ENCODE data around the gene MDFIC.

Gene MDFIC

GRCh38 chr7:114957444-114957843, 35.5 kb downstream of the MDFIC start:
- DNase-seq = no peak

GRCh38 chr7:114959931-114960330, 38.0 kb downstream of the MDFIC start:
- no peak for DNase-seq

- DNase-seq = no peak
These were observed 40.5 kb downstream of the MDFIC start for GRCh38 chr7:114962441-114962840.

- no peak for DNase-seq
These were observed 44.3 kb downstream of the MDFIC start for GRCh38 chr7:114966156-114966555.

GRCh38 chr7:114969096-114969495, 47.2 kb downstream of the MDFIC start:
- no peak for DNase-seq

- DNase-seq = no peak
These were observed 48.4 kb downstream of the MDFIC start for GRCh38 chr7:114970308-114970707.

GRCh38 chr7:114970732-114971131, 48.8 kb downstream of the MDFIC start:
- DNase-seq = no peak

- DNase-seq = no peak
These were observed 50.7 kb downstream of the MDFIC start for GRCh38 chr7:114972567-114972966.

- no peak for DNase-seq
These were observed 51.3 kb downstream of the MDFIC start for GRCh38 chr7:114973147-114973546.

- DNase-seq = no peak
These were observed 53.5 kb downstream of the MDFIC start for GRCh38 chr7:114975401-114975800.

- no peak for DNase-seq
These were observed 54.8 kb downstream of the MDFIC start for GRCh38 chr7:114976666-114977065.

- DNase-seq = no peak
These were observed 55.4 kb downstream of the MDFIC start for GRCh38 chr7:114977277-114977676.

GRCh38 chr7:114979388-114979787, 57.5 kb downstream of the MDFIC start:
- DNase-seq = no peak

GRCh38 chr7:114979803-114980507, 58.1 kb downstream of the MDFIC start:
- DNase-seq = no peak

GRCh38 chr7:114981323-114981722, 59.4 kb downstream of the MDFIC start:
- DNase-seq = no peak

- DNase-seq = no peak
These were observed 63.3 kb downstream of the MDFIC start for GRCh38 chr7:114985116-114985715.

GRCh38 chr7:114986190-114987180, 64.6 kb downstream of the MDFIC start:
- no peak for DNase-seq

- DNase-seq = no peak
These were observed 66.1 kb downstream of the MDFIC start for GRCh38 chr7:114988026-114988425.

GRCh38 chr7:114988755-114989375, 67.0 kb downstream of the MDFIC start:
- DNase-seq = no peak

- DNase-seq = no peak
These were observed 67.6 kb downstream of the MDFIC start for GRCh38 chr7:114989531-114989930.

- no peak for DNase-seq
These were observed 75.9 kb downstream of the MDFIC start for GRCh38 chr7:114997487-114998404.

GRCh38 chr7:115004121-115004520, 82.2 kb downstream of the MDFIC start:
- DNase-seq = no peak
